ENCODE results near the gene ZNF276.

ZNF276 gene

DNA sequence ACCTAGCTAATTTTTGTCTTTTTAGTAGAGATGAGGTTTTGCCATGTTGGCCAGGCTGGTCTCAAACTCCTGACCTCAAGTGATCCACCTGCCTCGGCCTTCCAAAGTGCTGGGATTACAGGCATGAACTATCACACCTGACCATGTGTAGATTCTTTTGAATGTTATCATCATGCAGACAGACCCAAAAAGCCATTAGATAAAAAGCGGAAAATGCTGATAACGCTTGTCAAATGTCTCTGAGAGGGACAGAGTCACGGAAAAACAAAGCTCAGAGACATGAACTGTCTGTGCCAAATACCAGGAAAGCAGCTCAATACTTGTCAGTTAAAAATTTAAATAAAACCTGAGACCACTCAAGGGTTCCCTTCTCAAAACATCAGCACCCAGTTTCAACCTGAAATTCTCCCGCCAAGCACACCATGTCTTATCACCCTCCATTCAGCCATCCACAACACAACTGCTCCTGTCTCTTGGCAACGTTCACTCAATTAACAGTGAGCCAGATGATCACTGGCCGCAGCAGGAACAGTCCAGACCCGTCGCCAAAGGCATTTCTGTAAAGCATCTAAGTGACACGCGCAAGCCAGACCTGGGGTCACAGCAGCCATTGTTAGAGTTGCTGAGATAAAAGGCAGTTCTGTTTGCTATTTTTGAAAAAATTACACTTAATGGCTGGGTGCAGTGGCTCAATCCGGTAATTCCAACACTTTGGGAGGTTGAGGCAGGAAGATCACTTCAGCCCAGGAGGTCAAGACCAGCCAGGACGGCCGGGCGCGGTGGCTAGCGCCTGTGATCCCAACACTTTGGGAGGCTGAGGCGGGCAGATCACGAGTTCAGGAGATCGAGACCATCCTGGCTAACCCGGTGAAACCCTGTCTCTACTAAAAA is 65.4 kb downstream of the ZNF276 start:
- DNase-seq (ENCODE audit: low read depth), result no peak
- no peak overlapping the region for H3K4me3 ChIP-seq (ENCODE audit: control insufficient read depth, low read depth, low read length)
- TF ChIP-seq, protein P1, sequence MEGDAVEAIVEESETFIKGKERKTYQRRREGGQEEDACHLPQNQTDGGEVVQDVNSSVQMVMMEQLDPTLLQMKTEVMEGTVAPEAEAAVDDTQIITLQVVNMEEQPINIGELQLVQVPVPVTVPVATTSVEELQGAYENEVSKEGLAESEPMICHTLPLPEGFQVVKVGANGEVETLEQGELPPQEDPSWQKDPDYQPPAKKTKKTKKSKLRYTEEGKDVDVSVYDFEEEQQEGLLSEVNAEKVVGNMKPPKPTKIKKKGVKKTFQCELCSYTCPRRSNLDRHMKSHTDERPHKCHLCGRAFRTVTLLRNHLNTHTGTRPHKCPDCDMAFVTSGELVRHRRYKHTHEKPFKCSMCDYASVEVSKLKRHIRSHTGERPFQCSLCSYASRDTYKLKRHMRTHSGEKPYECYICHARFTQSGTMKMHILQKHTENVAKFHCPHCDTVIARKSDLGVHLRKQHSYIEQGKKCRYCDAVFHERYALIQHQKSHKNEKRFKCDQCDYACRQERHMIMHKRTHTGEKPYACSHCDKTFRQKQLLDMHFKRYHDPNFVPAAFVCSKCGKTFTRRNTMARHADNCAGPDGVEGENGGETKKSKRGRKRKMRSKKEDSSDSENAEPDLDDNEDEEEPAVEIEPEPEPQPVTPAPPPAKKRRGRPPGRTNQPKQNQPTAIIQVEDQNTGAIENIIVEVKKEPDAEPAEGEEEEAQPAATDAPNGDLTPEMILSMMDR (conservative IDR thresholded peaks at IDR 0.05; ENCODE audit: control insufficient read depth, insufficient read depth, low read depth, low read length), result no peak

DNA sequence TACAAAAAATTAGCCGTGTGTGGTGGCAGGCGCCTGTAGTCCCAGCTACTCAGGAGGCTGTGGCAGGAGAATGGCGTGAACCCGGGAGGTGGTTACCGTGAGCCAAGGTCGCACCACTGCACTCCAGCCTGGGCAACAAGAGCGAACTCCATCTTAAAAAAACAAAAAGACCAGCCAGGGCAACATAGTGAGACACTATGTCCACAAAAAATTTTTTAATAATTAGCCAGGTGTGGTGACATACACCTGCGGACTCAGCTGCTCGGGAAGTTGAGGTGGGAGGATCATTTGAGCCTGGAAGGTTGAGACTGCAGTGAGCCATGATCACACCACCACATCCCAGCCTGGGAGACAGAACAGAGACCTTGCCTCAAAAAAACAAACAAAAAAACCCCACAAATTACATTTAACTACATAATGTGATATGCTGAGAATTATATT is 66.0 kb downstream of the ZNF276 start:
- DNase-seq (ENCODE audit: low read depth), result no peak
- no peak overlapping the region for H3K4me3 ChIP-seq (ENCODE audit: control insufficient read depth, low read depth, low read length)
- TF ChIP-seq, protein P1 (conservative IDR thresholded peaks at IDR 0.05; ENCODE audit: control insufficient read depth, insufficient read depth, low read depth, low read length), result no peak
